HepG2 (cell line): Measurements from ENCODE around the gene PDCD11. TPM values are rescaled to one million over a fixed set of nuclear protein-coding genes. Genes with fewer than 3 reads are reported as not detected.

ENCODE experiments used
- GATAD2A ChIP-seq: IDR thresholded peaks from 2 replicates; pipeline ENCODE4 v1.6.1; 2016
- HNRNPLL ChIP-seq: fragments of 200-400 bp; formaldehyde crosslinking; IDR thresholded peaks from 2 replicates; pipeline ENCODE4 v1.6.1; 2017; ENCODE audit warnings: mild to moderate bottlenecking, low read depth, low read length; ENCODE audit not compliant: poor library complexity, severe bottlenecking
- NBN ChIP-seq: fragments of 450-650 bp; conservative IDR thresholded peaks from 2 replicates; pipeline ENCODE4 v1.6.1; 2017
- NFRKB ChIP-seq: fragments of 450-650 bp; IDR thresholded peaks from 2 replicates; pipeline ENCODE4 v1.6.1; 2017
- NR2F6 ChIP-seq, 2 experiments: IDR thresholded peaks; 2 replicates each; pipeline ENCODE4 v1.6.1; 2016; ENCODE audit warnings: antibody characterized with exemption in 1 of 2, mild to moderate bottlenecking in 1 of 2
- RFX3 ChIP-seq: IDR thresholded peaks from 2 replicates; pipeline ENCODE4 v1.6.1; 2016; ENCODE audit warnings: missing biosample characterization, missing genetic modification reagents
- ZBTB21 ChIP-seq: sonication (generic); formaldehyde crosslinking; IDR thresholded peaks from 2 replicates; pipeline ENCODE4 v1.4.0; 2020; ENCODE audit warnings: missing genetic modification reagents
- ZNF34 ChIP-seq: sonication (generic); formaldehyde crosslinking; IDR thresholded peaks from 2 replicates; pipeline ENCODE4 v1.4.0; 2020; ENCODE audit warnings: mild to moderate bottlenecking, missing genetic modification reagents, borderline replicate concordance
- ZNF547 ChIP-seq: sonication (generic); formaldehyde crosslinking; IDR thresholded peaks from 2 replicates; pipeline ENCODE4 v1.5.1; 2020; ENCODE audit warnings: mild to moderate bottlenecking, missing genetic modification reagents
- polyA plus RNA-seq, 8 experiments: library from polyadenylated mRNA; depleted of rRNA in 3 of 8; stranded (reverse) in 7 of 8; unstranded in 1 of 8; fragments of >200 nt; fragmentation: Illumina TruSeq in 4 of 8; extraction: Trizol in 4 of 8; gene quantifications; 2 replicates each; pipeline versions ENCODE4 v1.2.1 to v1.2.3, GENCODE V29; 2011 to 2016; ENCODE audit warnings: low read depth in 4 of 8, missing spikeins in 1 of 8, mixed read lengths in 1 of 8; ENCODE audit not compliant: insufficient read depth in 1 of 8
- total RNA-seq, 5 experiments: library from RNA; depleted of rRNA; stranded (reverse); fragments of >200 nt; fragmentation: Illumina TruSeq; extraction: Trizol; gene quantifications; 2 replicates each; pipeline ENCODE4 v1.2.3, GENCODE V29; 2016; ENCODE audit warnings: low read depth in 1 of 5
- TF ChIP-seq, protein P1 (sequence below), 2 experiments: sonication (generic) in 1 of 2; formaldehyde crosslinking in 1 of 2; IDR thresholded peaks; 2 replicates each; pipeline versions ENCODE4 v1.6.1 to v1.9.0; 2014 to 2022; ENCODE audit warnings: antibody characterized with exemption in 1 of 2, borderline replicate concordance in 1 of 2, inconsistent platforms in 1 of 2, low read depth in 1 of 2, missing genetic modification reagents in 1 of 2
- TF ChIP-seq, protein P2 (sequence below): IDR thresholded peaks from 2 replicates; pipeline ENCODE4 v1.6.1; 2016; ENCODE audit warnings: missing compliant biosample characterization, missing genetic modification reagents, borderline replicate concordance
- TF ChIP-seq, protein P3 (sequence below): sonication (generic); formaldehyde crosslinking; IDR thresholded peaks from 2 replicates; pipeline ENCODE4 v1.4.0; 2020; ENCODE audit warnings: missing genetic modification reagents
- TF ChIP-seq, protein P4 (sequence below): sonication (generic); formaldehyde crosslinking; IDR thresholded peaks from 2 replicates; pipeline ENCODE4 v1.5.0; 2020; ENCODE audit warnings: missing genetic modification reagents

Gene PDCD11
- total and polyA plus RNA-seq, 2 of the 13 experiments (the other 11 are each of a cell fraction or from before 2014, with no cell fraction given) = 12.8 to 52.8 TPM

DNA sequence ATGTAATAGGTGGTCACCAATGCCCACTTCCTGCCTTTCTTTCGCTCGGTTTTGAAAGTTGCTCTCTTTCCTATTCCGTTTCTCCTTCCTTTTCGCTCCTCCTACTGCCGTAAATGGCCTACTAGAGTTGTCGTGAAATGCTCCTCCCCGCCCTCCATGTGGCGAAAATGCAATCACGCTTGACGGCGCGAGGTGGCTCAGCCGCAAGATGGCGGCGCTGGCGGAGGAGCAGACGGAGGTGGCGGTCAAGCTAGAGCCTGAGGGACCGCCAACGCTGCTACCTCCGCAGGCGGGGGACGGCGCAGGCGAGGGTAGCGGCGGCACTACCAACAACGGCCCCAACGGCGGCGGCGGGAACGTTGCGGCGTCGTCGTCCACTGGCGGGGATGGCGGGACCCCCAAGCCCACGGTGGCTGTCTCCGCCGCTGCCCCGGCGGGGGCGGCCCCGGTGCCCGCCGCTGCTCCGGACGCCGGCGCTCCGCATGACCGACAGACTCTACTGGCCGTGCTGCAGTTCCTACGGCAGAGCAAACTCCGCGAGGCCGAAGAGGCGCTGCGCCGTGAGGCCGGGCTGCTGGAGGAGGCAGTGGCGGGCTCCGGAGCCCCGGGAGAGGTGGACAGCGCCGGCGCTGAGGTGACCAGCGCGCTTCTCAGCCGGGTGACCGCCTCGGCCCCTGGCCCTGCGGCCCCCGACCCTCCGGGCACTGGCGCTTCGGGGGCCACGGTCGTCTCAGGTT lies 28.5 kb upstream of the PDCD11 start, which contains the start of gene TAF5 (continued):
- TF ChIP-seq, protein P1, sequence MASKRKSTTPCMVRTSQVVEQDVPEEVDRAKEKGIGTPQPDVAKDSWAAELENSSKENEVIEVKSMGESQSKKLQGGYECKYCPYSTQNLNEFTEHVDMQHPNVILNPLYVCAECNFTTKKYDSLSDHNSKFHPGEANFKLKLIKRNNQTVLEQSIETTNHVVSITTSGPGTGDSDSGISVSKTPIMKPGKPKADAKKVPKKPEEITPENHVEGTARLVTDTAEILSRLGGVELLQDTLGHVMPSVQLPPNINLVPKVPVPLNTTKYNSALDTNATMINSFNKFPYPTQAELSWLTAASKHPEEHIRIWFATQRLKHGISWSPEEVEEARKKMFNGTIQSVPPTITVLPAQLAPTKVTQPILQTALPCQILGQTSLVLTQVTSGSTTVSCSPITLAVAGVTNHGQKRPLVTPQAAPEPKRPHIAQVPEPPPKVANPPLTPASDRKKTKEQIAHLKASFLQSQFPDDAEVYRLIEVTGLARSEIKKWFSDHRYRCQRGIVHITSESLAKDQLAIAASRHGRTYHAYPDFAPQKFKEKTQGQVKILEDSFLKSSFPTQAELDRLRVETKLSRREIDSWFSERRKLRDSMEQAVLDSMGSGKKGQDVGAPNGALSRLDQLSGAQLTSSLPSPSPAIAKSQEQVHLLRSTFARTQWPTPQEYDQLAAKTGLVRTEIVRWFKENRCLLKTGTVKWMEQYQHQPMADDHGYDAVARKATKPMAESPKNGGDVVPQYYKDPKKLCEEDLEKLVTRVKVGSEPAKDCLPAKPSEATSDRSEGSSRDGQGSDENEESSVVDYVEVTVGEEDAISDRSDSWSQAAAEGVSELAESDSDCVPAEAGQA (IDR thresholded peaks at IDR 0.05; ENCODE audit: low read depth) = no peak
- TF ChIP-seq, protein P1 (CRISPR knock-in tag; IDR thresholded peaks at IDR 0.05; ENCODE audit: borderline replicate concordance) = no peak
- TF ChIP-seq NFRKB = no peak
- TF ChIP-seq, protein P2, sequence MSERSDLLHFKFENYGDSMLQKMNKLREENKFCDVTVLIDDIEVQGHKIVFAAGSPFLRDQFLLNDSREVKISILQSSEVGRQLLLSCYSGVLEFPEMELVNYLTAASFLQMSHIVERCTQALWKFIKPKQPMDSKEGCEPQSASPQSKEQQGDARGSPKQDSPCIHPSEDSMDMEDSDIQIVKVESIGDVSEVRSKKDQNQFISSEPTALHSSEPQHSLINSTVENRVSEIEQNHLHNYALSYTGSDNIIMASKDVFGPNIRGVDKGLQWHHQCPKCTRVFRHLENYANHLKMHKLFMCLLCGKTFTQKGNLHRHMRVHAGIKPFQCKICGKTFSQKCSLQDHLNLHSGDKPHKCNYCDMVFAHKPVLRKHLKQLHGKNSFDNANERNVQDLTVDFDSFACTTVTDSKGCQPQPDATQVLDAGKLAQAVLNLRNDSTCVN (CRISPR knock-in tag) = peak; percentile 84; the same call in 1 of the 2 replicates
- no peak for TF ChIP-seq NR2F6 (IDR thresholded peaks at IDR 0.05)
- no peak; the same call in 1 of the 2 replicates for TF ChIP-seq NR2F6 (CRISPR knock-in tag; IDR thresholded peaks at IDR 0.05)
- no peak for TF ChIP-seq NBN
- TF ChIP-seq, protein P3, sequence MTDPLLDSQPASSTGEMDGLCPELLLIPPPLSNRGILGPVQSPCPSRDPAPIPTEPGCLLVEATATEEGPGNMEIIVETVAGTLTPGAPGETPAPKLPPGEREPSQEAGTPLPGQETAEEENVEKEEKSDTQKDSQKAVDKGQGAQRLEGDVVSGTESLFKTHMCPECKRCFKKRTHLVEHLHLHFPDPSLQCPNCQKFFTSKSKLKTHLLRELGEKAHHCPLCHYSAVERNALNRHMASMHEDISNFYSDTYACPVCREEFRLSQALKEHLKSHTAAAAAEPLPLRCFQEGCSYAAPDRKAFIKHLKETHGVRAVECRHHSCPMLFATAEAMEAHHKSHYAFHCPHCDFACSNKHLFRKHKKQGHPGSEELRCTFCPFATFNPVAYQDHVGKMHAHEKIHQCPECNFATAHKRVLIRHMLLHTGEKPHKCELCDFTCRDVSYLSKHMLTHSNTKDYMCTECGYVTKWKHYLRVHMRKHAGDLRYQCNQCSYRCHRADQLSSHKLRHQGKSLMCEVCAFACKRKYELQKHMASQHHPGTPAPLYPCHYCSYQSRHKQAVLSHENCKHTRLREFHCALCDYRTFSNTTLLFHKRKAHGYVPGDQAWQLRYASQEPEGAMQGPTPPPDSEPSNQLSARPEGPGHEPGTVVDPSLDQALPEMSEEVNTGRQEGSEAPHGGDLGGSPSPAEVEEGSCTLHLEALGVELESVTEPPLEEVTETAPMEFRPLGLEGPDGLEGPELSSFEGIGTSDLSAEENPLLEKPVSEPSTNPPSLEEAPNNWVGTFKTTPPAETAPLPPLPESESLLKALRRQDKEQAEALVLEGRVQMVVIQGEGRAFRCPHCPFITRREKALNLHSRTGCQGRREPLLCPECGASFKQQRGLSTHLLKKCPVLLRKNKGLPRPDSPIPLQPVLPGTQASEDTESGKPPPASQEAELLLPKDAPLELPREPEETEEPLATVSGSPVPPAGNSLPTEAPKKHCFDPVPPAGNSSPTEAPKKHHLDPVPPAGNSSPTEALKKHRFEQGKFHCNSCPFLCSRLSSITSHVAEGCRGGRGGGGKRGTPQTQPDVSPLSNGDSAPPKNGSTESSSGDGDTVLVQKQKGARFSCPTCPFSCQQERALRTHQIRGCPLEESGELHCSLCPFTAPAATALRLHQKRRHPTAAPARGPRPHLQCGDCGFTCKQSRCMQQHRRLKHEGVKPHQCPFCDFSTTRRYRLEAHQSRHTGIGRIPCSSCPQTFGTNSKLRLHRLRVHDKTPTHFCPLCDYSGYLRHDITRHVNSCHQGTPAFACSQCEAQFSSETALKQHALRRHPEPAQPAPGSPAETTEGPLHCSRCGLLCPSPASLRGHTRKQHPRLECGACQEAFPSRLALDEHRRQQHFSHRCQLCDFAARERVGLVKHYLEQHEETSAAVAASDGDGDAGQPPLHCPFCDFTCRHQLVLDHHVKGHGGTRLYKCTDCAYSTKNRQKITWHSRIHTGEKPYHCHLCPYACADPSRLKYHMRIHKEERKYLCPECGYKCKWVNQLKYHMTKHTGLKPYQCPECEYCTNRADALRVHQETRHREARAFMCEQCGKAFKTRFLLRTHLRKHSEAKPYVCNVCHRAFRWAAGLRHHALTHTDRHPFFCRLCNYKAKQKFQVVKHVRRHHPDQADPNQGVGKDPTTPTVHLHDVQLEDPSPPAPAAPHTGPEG = no peak; the same call in 1 of the 2 replicates
- no peak for TF ChIP-seq ZNF34 (CRISPR knock-in tag)
- TF ChIP-seq, protein P4, sequence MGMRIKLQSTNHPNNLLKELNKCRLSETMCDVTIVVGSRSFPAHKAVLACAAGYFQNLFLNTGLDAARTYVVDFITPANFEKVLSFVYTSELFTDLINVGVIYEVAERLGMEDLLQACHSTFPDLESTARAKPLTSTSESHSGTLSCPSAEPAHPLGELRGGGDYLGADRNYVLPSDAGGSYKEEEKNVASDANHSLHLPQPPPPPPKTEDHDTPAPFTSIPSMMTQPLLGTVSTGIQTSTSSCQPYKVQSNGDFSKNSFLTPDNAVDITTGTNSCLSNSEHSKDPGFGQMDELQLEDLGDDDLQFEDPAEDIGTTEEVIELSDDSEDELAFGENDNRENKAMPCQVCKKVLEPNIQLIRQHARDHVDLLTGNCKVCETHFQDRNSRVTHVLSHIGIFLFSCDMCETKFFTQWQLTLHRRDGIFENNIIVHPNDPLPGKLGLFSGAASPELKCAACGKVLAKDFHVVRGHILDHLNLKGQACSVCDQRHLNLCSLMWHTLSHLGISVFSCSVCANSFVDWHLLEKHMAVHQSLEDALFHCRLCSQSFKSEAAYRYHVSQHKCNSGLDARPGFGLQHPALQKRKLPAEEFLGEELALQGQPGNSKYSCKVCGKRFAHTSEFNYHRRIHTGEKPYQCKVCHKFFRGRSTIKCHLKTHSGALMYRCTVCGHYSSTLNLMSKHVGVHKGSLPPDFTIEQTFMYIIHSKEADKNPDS (CRISPR knock-in tag) = 0 out of 2 replicates have a peak, but pooled peaks have one; percentile 28
- TF ChIP-seq ZNF547 (CRISPR knock-in tag) = peak; percentile 22; the same call in 1 of the 2 replicates
- TF ChIP-seq ZBTB21 = peak; percentile 41; the same call in 1 of the 2 replicates
- peak; percentile 77 for TF ChIP-seq GATAD2A (CRISPR knock-in tag)
- peak; percentile 68 for TF ChIP-seq HNRNPLL
- TF ChIP-seq RFX3 (CRISPR knock-in tag) = no peak
